ENCODE results near the gene ARF5.

GRCh38 chr7:127546313-127546712 lies 41.9 kb upstream of the ARF5 start:
- TF ChIP-seq CTCF (conservative IDR thresholded peaks at IDR 0.05): no peak
- TF ChIP-seq ZFX (IDR thresholded peaks at IDR 0.05): no peak

Measured in C4-2B (cell line).